ENCODE measurements around the gene RARG. TPM values are rescaled to one million over a fixed set of nuclear protein-coding genes. Genes with fewer than 3 reads are reported as not detected.

The RARG gene
- total and polyA plus RNA-seq, 2 of the 8 experiments (the other 6 are each of a cell fraction or from before 2014, with no cell fraction given) = 68.6 to 68.9 TPM

GRCh38 chr12:53214221-53214620 lies 17.8 kb downstream of the RARG start:
- Histone ChIP-seq H3K9me3 (ENCODE audit: insufficient read depth in 2 of 2, low read depth in 1 of 2, low read length in 1 of 2) (no peaks in the 10 kb centered on the region), H3K18ac (ENCODE audit: extremely low read depth, low read length) (no peak overlapping the region), H3K23ac (ENCODE audit: insufficient read length) (no peak overlapping the region), H3K4me1 (replicated peaks in 1 of 4; ENCODE audit: control insufficient read depth in 3 of 4, insufficient read depth in 4 of 4, low read length in 3 of 4) (peaks cover 21 to 47% (median 35%) of the 10 kb centered on the region in 4 experiments), H3K27me3 (replicated peaks in 1 of 4; ENCODE audit: control insufficient read depth in 3 of 4, extremely low read depth in 1 of 4, insufficient read depth in 3 of 4, low read length in 3 of 4) (no peaks in the 10 kb centered on the region; a peak in 1 of 7 replicates), H3K36me3 (ENCODE audit: control insufficient read depth in 2 of 4, insufficient read depth in 4 of 4, low read length in 3 of 4) (peaks cover 20 to 45% (median 31%) of the 10 kb centered on the region in 4 experiments), H3K9ac (replicated peaks in 1 of 4; ENCODE audit: extremely low read depth in 1 of 4, low read depth in 3 of 4, low read length in 3 of 4) (no peak overlapping the region), H3K4me2 (ENCODE audit: insufficient read depth in 1 of 2, low read depth in 2 of 2, low read length in 2 of 2) (no peak overlapping the region), H2AFZ (ENCODE audit: low read length) (no peak overlapping the region), H4K8ac (ENCODE audit: extremely low read depth, insufficient read depth, low read length) (no peak overlapping the region; the same call in 1 of the 2 replicates), H2BK5ac (ENCODE audit: low read depth, low read length) (peak overlapping the region; percentile 74; the same call in 1 of the 2 replicates), H3K79me1 (ENCODE audit: low read depth, low read length) (peaks cover 12% of the 10 kb centered on the region), H3K79me2 (ENCODE audit: control insufficient read depth in 1 of 2, insufficient read depth in 2 of 2, low read length in 2 of 2) (peaks cover 12 to 30% of the 10 kb centered on the region in 2 experiments), H4K5ac (ENCODE audit: insufficient read length, low read depth, low read length) (no peak overlapping the region), H4K91ac (replicated peaks; ENCODE audit: insufficient read length, low read length) (peak overlapping the region; percentile 38), H2BK20ac (ENCODE audit: low read length) (peak overlapping the region; percentile 67), H3K56ac (replicated peaks; ENCODE audit: insufficient read length, low read depth, low read length) (no peak overlapping the region), H3K27ac (ENCODE audit: low read depth, low read length) (no peak overlapping the region), H2BK120ac (replicated peaks; ENCODE audit: low read depth, low read length) (peak overlapping the region; percentile 7), H3K4me3 (ENCODE audit: extremely low read depth in 1 of 4, insufficient read depth in 2 of 4, low read depth in 3 of 4, low read length in 4 of 4) (no peak overlapping the region; a peak in 1 of 8 replicates), H3K23me2 (ENCODE audit: low read depth, low read length) (peaks cover 12% of the 10 kb centered on the region), H3K4ac (replicated peaks; ENCODE audit: insufficient read length, low read depth, low read length) (peak overlapping the region; percentile 87), H3K14ac (ENCODE audit: insufficient read length) (no peak overlapping the region), H4K20me1 (replicated peaks in 1 of 2; ENCODE audit: control insufficient read depth in 1 of 2, insufficient read depth in 2 of 2, low read length in 2 of 2) (peaks cover 2 to 4% of the 10 kb centered on the region in 2 experiments), H2BK12ac (ENCODE audit: low read depth, low read length) (peak overlapping the region; percentile 52; the same call in 1 of the 2 replicates), H2AK5ac (ENCODE audit: low read depth, low read length) (peak overlapping the region; percentile 7; the same call in 1 of the 2 replicates), H2BK15ac (ENCODE audit: low read length) (no peak overlapping the region)
- CTCF ChIA-PET (ENCODE audit: partially characterized antibody) = interaction anchor here (0.6 to 22.3 kb wide), 25 partner anchors 9 to 771 kb away, joined by 3 to 654 read pairs (median 8); partner anchors contain the start of genes AAAS, CSAD, ESPL1 and MYG1
- TF ChIP-seq EZH2 (IDR thresholded peaks at IDR 0.05; ENCODE audit: low read depth, low read length, severe bottlenecking) = no peak
- no peak for TF ChIP-seq TAF1 (IDR thresholded peaks at IDR 0.05; ENCODE audit: low read depth, low read length)
- TF ChIP-seq TBP (IDR thresholded peaks at IDR 0.05; ENCODE audit: low read depth, low read length) = no peak
- no peak for TF ChIP-seq JUND (IDR thresholded peaks at IDR 0.05; ENCODE audit: low read length)
- no peak for TF ChIP-seq SAP30 (IDR thresholded peaks at IDR 0.05; ENCODE audit: insufficient read depth, insufficient replicate concordance, low read length)
- TF ChIP-seq ASH2L (IDR thresholded peaks at IDR 0.05; ENCODE audit: low read length) = no peak
- DNase-seq (ENCODE audit: low read depth in 1 of 2, low spot score in 2 of 2) = no peak
- 81% methylated on average over 5 of the region's 5 CpGs; no CpG with 5 or more reads in 1 of the 2 experiments for WGBS, 2 experiments (ENCODE audit: extremely low coverage in 1 of 2, insufficient coverage in 1 of 2, insufficient read length in 1 of 2, insufficient replicate concordance in 2 of 2, low coverage in 1 of 2, low lambda C conversion rate in 2 of 2, missing lambda C conversion rate in 1 of 2)
- POLR2A ChIA-PET (ENCODE audit: partially characterized antibody) = interaction anchor here (0.9 to 13.6 kb wide), 17 partner anchors 14 to 243 kb away, joined by 3 to 151 read pairs (median 5); partner anchors contain the start of genes ESPL1, MYG1, PFDN5 and RARG
- FAIRE-seq = no peak
